GM12891 (cell line): ENCODE data around the gene CPED1.

Source experiments
- PAX5 ChIP-seq: IDR thresholded peaks from 2 replicates; pipeline ENCODE4 v1.6.1; 2011; ENCODE audit warnings: low read length, moderate library complexity, mild to moderate bottlenecking; ENCODE audit not compliant: insufficient read depth, severe bottlenecking
- POLR2A ChIP-seq: IDR thresholded peaks from 2 replicates; pipeline ENCODE4 v1.6.1; 2011; ENCODE audit warnings: low read depth, low read length, control low read depth
- POLR2AphosphoS5 ChIP-seq: IDR thresholded peaks from 2 replicates; pipeline ENCODE4 v1.6.1; 2011; ENCODE audit warnings: low read depth, low read length, control low read depth
- POU2F2 ChIP-seq: IDR thresholded peaks from 2 replicates; pipeline ENCODE4 v1.6.1; 2011; ENCODE audit warnings: low read depth, mild to moderate bottlenecking, control low read depth, low read length, moderate library complexity
- SPI1 ChIP-seq: IDR thresholded peaks from 2 replicates; pipeline ENCODE4 v1.6.1; 2011; ENCODE audit warnings: low read depth, low read length, control low read depth
- TAF1 ChIP-seq: IDR thresholded peaks from 2 replicates; pipeline ENCODE4 v1.6.1; 2011; ENCODE audit warnings: low read depth, low read length, control low read depth

DNA sequence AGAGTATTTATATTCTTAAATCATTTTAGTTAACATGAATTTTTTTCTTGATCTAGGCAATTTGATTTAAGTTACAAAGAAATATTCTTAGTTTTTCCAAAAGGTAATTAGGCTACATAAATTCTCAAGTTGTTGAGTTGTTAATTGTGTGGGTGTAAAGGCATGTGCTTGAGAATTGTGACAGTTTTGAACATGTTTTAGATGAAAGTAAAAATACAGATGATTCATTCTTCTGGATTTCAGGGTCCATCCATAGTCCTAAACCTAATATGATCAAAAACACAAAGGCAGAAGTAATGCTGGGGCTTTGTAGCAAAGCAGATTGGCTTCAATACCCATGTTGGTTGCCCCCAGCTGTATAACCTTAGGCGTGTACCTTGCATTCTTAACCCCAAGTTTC lies 127.9 kb downstream of the CPED1 start:
- TF ChIP-seq POLR2AphosphoS5 (no peak), POLR2A (no peak), TAF1 (no peak), SPI1 (no peak), POU2F2 (no peak), PAX5 (no peak)
